ENCODE results near the gene CYP21A2.
"Not testable (repeated sequence)": the region's sequence is repeated elsewhere in the genome, so short reads cannot be mapped to it uniquely, and the experiment has no call there.

CYP21A2 gene

GRCh38 chr6:32042276-32042675 lies 4.1 kb downstream of the CYP21A2 start:
- not testable (repeated sequence) for H4K5ac ChIP-seq (ENCODE audit: low read length); H2AK5ac ChIP-seq (ENCODE audit: low read length); H3K27ac ChIP-seq (ENCODE audit: low read depth, low read length); H3K23ac ChIP-seq (ENCODE audit: low read length); H3K4me3 ChIP-seq (ENCODE audit: low read length); H3K4me1 ChIP-seq (ENCODE audit: control insufficient read depth, low read depth, low read length); H3K36me3 ChIP-seq (ENCODE audit: control insufficient read depth, insufficient read depth, low read length); H3K27me3 ChIP-seq (ENCODE audit: insufficient read depth, low read length, poor library complexity); H2BK5ac ChIP-seq (ENCODE audit: low read length); H3K4ac ChIP-seq (ENCODE audit: low read depth, low read length); H3K9ac ChIP-seq (ENCODE audit: low read length); H2BK120ac ChIP-seq (ENCODE audit: low read depth, low read length); H3K79me2 ChIP-seq (ENCODE audit: control insufficient read depth, insufficient read depth, low read length); H2BK15ac ChIP-seq (replicated peaks; ENCODE audit: low read depth); H3K56ac ChIP-seq (ENCODE audit: low read length); H3K4me2 ChIP-seq (ENCODE audit: low read length); H4K8ac ChIP-seq (ENCODE audit: low read depth, low read length); H3K79me1 ChIP-seq (ENCODE audit: low read length); H3K18ac ChIP-seq (ENCODE audit: low read length); DNase-seq
- no CpG with 5 or more reads among the region's 15 CpGs for WGBS (ENCODE audit: extremely low coverage, insufficient coverage, low lambda C conversion rate)

GRCh38 chr6:32043589-32044380 lies 5.6 kb downstream of the CYP21A2 start:
- H3K79me2 ChIP-seq (ENCODE audit: control insufficient read depth, insufficient read depth, low read length); H3K4me3 ChIP-seq (ENCODE audit: low read length); H4K5ac ChIP-seq (ENCODE audit: low read length); H3K4me1 ChIP-seq (ENCODE audit: control insufficient read depth, low read depth, low read length); H2BK15ac ChIP-seq (replicated peaks; ENCODE audit: low read depth); H2BK5ac ChIP-seq (ENCODE audit: low read length); H3K18ac ChIP-seq (ENCODE audit: low read length); H3K79me1 ChIP-seq (ENCODE audit: low read length); H3K56ac ChIP-seq (ENCODE audit: low read length); H3K27ac ChIP-seq (ENCODE audit: low read depth, low read length); H3K9ac ChIP-seq (ENCODE audit: low read length); H3K27me3 ChIP-seq (ENCODE audit: insufficient read depth, low read length, poor library complexity); H3K23ac ChIP-seq (ENCODE audit: low read length); H3K4ac ChIP-seq (ENCODE audit: low read depth, low read length); H2BK120ac ChIP-seq (ENCODE audit: low read depth, low read length); H3K4me2 ChIP-seq (ENCODE audit: low read length); DNase-seq; H2AK5ac ChIP-seq (ENCODE audit: low read length); H4K8ac ChIP-seq (ENCODE audit: low read depth, low read length); H3K36me3 ChIP-seq (ENCODE audit: control insufficient read depth, insufficient read depth, low read length): not testable (repeated sequence)
- WGBS (ENCODE audit: extremely low coverage, insufficient coverage, low lambda C conversion rate) = no CpG with 5 or more reads among the region's 31 CpGs

- not testable (repeated sequence) for H3K56ac ChIP-seq (ENCODE audit: low read length); H3K4me2 ChIP-seq (ENCODE audit: low read length); H3K4me1 ChIP-seq (ENCODE audit: control insufficient read depth, low read depth, low read length); H3K18ac ChIP-seq (ENCODE audit: low read length); H2BK5ac ChIP-seq (ENCODE audit: low read length); H3K9ac ChIP-seq (ENCODE audit: low read length); H3K4me3 ChIP-seq (ENCODE audit: low read length); H3K79me2 ChIP-seq (ENCODE audit: control insufficient read depth, insufficient read depth, low read length); DNase-seq; H3K36me3 ChIP-seq (ENCODE audit: control insufficient read depth, insufficient read depth, low read length); H2AK5ac ChIP-seq (ENCODE audit: low read length); H3K4ac ChIP-seq (ENCODE audit: low read depth, low read length); H4K5ac ChIP-seq (ENCODE audit: low read length); H2BK15ac ChIP-seq (replicated peaks; ENCODE audit: low read depth); H4K8ac ChIP-seq (ENCODE audit: low read depth, low read length); H3K27ac ChIP-seq (ENCODE audit: low read depth, low read length); H2BK120ac ChIP-seq (ENCODE audit: low read depth, low read length); H3K23ac ChIP-seq (ENCODE audit: low read length); H3K27me3 ChIP-seq (ENCODE audit: insufficient read depth, low read length, poor library complexity); H3K79me1 ChIP-seq (ENCODE audit: low read length)
- no CpG with 5 or more reads among the region's 18 CpGs for WGBS (ENCODE audit: extremely low coverage, insufficient coverage, low lambda C conversion rate)
These were observed 6.7 kb downstream of the CYP21A2 start for GRCh38 chr6:32044916-32045315.

GRCh38 chr6:32045811-32046449 lies 7.7 kb downstream of the CYP21A2 start:
- Histone ChIP-seq H3K36me3 (ENCODE audit: control insufficient read depth, insufficient read depth, low read length) (no peaks in the 10 kb centered on the region), H3K79me2 (ENCODE audit: control insufficient read depth, insufficient read depth, low read length) (no peaks in the 10 kb centered on the region), H2BK5ac (ENCODE audit: low read length) (no peak overlapping the region), H2AK5ac (ENCODE audit: low read length) (no peak overlapping the region), H4K5ac (ENCODE audit: low read length) (no peak overlapping the region), H3K27ac (ENCODE audit: low read depth, low read length) (no peak overlapping the region), H3K56ac (ENCODE audit: low read length) (no peak overlapping the region), H2BK120ac (ENCODE audit: low read depth, low read length) (no peak overlapping the region), H3K4me3 (ENCODE audit: low read length) (no peak overlapping the region), H3K18ac (ENCODE audit: low read length) (no peak overlapping the region), H4K8ac (ENCODE audit: low read depth, low read length) (no peak overlapping the region), H3K23ac (ENCODE audit: low read length) (no peak overlapping the region), H3K79me1 (ENCODE audit: low read length) (no peaks in the 10 kb centered on the region), H3K4me1 (ENCODE audit: control insufficient read depth, low read depth, low read length) (no peaks in the 10 kb centered on the region), H2BK15ac (replicated peaks; ENCODE audit: low read depth) (no peak overlapping the region), H3K9ac (ENCODE audit: low read length) (no peak overlapping the region), H3K4ac (ENCODE audit: low read depth, low read length) (no peak overlapping the region), H3K4me2 (ENCODE audit: low read length) (no peak overlapping the region), H3K27me3 (ENCODE audit: insufficient read depth, low read length, poor library complexity) (no peaks in the 10 kb centered on the region)
- DNase-seq = no peak
- WGBS (ENCODE audit: extremely low coverage, insufficient coverage, low lambda C conversion rate) = no CpG with 5 or more reads among the region's 22 CpGs

GRCh38 chr6:32046450-32047083 lies 8.4 kb downstream of the CYP21A2 start:
- H2AK5ac ChIP-seq (ENCODE audit: low read length) = no peak overlapping the region
- H3K23ac ChIP-seq (ENCODE audit: low read length) = no peak overlapping the region
- no peak overlapping the region for H2BK5ac ChIP-seq (ENCODE audit: low read length)
- H3K36me3 ChIP-seq (ENCODE audit: control insufficient read depth, insufficient read depth, low read length) = no peaks in the 10 kb centered on the region
- H4K5ac ChIP-seq (ENCODE audit: low read length) = no peak overlapping the region
- no peaks in the 10 kb centered on the region for H3K79me1 ChIP-seq (ENCODE audit: low read length)
- H3K27me3 ChIP-seq (ENCODE audit: insufficient read depth, low read length, poor library complexity) = no peaks in the 10 kb centered on the region
- no peak overlapping the region for H3K4me2 ChIP-seq (ENCODE audit: low read length)
- no peak overlapping the region for H3K4ac ChIP-seq (ENCODE audit: low read depth, low read length)
- peak; percentile 57 for DNase-seq
- no peak overlapping the region for H3K9ac ChIP-seq (ENCODE audit: low read length)
- H3K4me3 ChIP-seq (ENCODE audit: low read length) = no peak overlapping the region
- H4K8ac ChIP-seq (ENCODE audit: low read depth, low read length) = no peak overlapping the region
- H3K56ac ChIP-seq (ENCODE audit: low read length) = no peak overlapping the region
- WGBS (ENCODE audit: extremely low coverage, insufficient coverage, low lambda C conversion rate) = no CpG with 5 or more reads among the region's 14 CpGs
- no peak overlapping the region for H2BK120ac ChIP-seq (ENCODE audit: low read depth, low read length)
- no peak overlapping the region for H2BK15ac ChIP-seq (replicated peaks; ENCODE audit: low read depth)
- no peaks in the 10 kb centered on the region for H3K4me1 ChIP-seq (ENCODE audit: control insufficient read depth, low read depth, low read length)
- H3K18ac ChIP-seq (ENCODE audit: low read length) = no peak overlapping the region
- no peak overlapping the region for H3K27ac ChIP-seq (ENCODE audit: low read depth, low read length)
- no peaks in the 10 kb centered on the region for H3K79me2 ChIP-seq (ENCODE audit: control insufficient read depth, insufficient read depth, low read length)

All from mesendoderm (in vitro differentiated cells).